Measurements from ENCODE around the gene RIC3.
A peak's percentile ranks its signal among the peaks of the same experiment; 100 is the strongest.

The RIC3 gene

GRCh38 chr11:8168485-8169257 lies at the start of gene RIC3:
Gene RIC3, minus strand, starts transcription at chr11:8169025. Its CDS starts 36 bp downstream, at chr11:8168989.
- Histone ChIP-seq H3K27ac (no peak within 1 kb of the TSS), H3K4me3 (peak within 1 kb of the TSS; percentile 76)
- TF ChIP-seq CTCF (IDR thresholded peaks at IDR 0.05), result no peak
- DNase-seq (ENCODE audit: low spot score), result no peak

DNA sequence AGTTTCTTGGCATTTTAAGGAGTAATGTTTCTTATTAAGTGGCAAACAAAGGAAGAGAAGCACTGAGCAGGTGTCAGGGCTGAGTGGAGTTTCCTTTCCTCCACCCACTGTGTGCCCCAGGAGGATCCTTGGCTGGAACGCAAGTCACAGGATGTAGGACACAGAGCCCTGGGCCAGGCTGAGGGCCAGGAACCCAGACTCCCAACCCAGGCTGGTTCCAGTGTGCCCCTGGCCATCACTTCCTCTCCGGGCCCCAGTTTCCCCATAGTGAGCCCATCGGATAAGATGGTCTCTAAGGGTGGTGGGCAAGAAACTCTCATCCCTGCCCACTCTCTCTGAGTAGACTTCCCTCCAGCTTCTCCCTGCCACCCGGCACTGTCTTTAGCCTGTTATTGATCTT lies 49.6 kb upstream of the RIC3 start:
- DNase-seq (ENCODE audit: low spot score), result no peak
- no peak overlapping the region for H3K4me3 ChIP-seq
- H3K27ac ChIP-seq, result no peak overlapping the region
- no peak for TF ChIP-seq CTCF (IDR thresholded peaks at IDR 0.05)

DNA sequence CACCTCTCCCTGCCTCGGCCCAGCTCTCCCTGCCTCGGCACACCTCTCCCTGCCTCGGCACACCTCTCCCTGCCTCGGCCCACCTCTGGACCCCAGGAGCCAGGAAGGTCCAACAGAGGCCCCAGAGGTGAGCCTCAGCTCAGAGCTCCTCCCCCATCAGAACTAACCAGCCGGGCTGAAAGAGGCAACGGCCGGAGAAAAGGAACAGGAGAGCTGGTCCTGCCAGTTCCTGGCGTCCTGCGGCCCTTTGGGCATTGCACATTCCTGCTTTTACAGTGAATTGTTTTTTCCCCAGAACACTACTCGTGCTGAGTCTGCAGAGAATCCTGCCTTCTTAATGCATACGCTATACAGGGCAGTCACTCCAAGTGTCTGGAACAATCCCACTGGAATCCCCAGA lies 49.1 kb upstream of the RIC3 start:
- no peak for TF ChIP-seq CTCF (IDR thresholded peaks at IDR 0.05)
- no peak overlapping the region for H3K27ac ChIP-seq
- DNase-seq (ENCODE audit: low spot score), result no peak

DNA sequence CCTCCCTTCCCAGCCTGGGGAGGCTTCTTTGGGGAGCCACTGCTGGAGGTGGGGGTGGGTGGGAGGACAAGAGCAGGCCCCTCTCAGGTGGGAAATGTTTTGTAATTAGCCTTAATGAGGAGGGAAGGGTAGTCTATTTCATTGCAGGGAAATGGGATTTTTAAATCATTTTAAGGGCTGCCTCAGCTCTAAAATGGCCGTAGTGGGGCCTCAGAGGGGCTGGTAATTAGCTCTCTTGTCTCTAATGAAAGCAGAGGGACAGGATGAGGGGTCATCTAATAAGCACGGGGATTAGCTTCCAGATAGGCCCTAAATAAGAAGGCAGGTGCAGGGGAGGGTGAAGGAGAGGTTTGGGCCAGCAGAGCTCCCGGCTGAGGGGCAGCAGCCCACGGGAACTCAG lies 48.3 kb upstream of the RIC3 start:
- H3K27ac ChIP-seq, result no peak overlapping the region
- H3K4me3 ChIP-seq, result no peak overlapping the region
- no peak for TF ChIP-seq CTCF (IDR thresholded peaks at IDR 0.05)

More for the DNA sequence above, 49.1 kb upstream of the RIC3 start:
- H3K4me3 ChIP-seq, result no peak overlapping the region

GRCh38 chr11:8213376-8213775 lies 44.6 kb upstream of the RIC3 start:
- no peak overlapping the region for H3K4me3 ChIP-seq
- no peak overlapping the region for H3K27ac ChIP-seq
- no peak for DNase-seq (ENCODE audit: low spot score)
- no peak for TF ChIP-seq CTCF (IDR thresholded peaks at IDR 0.05)

More for the DNA sequence above, 48.3 kb upstream of the RIC3 start:
- DNase-seq (ENCODE audit: low spot score), result no peak

DNA sequence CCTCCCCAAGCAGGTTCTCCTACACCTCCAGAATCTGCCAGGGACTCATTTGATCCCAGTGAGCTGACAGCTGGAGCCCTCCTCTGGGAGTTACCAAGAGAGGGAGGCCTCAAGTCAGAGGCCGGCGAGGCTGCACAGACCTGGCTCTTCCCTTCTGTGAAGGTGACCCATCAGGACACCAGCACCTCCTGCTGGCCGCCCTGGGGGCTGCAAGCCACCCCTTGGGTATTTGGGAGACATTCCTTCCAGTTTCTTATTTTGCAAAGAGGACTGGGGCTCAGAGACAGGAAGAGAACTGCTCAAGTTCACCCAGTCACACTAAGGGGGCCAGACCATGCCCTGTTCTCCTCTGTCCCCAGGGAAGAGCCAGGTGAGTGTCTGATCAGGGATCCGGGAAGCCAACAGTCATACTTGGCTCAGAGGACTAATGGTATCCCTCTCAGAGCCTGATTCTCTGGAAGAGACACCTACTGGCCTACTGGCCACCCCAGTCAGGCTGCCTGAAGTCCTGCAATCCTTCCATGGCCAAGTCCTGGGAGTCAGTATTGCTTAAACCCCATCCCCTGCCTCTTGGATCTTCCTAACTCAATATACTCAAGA lies 40.5 kb upstream of the RIC3 start:
- Histone ChIP-seq H3K27ac (no peak overlapping the region), H3K4me3 (no peak overlapping the region)
- DNase-seq (ENCODE audit: low spot score), result no peak
- TF ChIP-seq CTCF (IDR thresholded peaks at IDR 0.05), result peak; percentile 21

Measured in coronary artery (tissue), 2 donors.